Endothelial cell (in vitro differentiated cells): ENCODE results near the gene MT4. TPM values are rescaled to one million over a fixed set of nuclear protein-coding genes. Genes with fewer than 3 reads are reported as not detected.

Source experiments
- DNase-seq: peaks from one replicate; pipeline ENCODE4 v3.0.0; 2021; ENCODE audit warnings: low spot score
- H3K27ac Mint-ChIP-seq: one replicate; pipeline ENCODE4 v1.8.0; 2021; ENCODE audit warnings: mixed read lengths, inconsistent platforms; ENCODE audit not compliant: unreplicated experiment
- H3K27me3 Mint-ChIP-seq: one replicate; pipeline ENCODE4 v1.8.0; 2021; ENCODE audit warnings: mild to moderate bottlenecking, moderate library complexity, mixed read lengths, inconsistent platforms; ENCODE audit not compliant: unreplicated experiment
- H3K36me3 Mint-ChIP-seq: one replicate; pipeline ENCODE4 v1.8.0; 2021; ENCODE audit warnings: mild to moderate bottlenecking, low read depth, mixed read lengths, inconsistent platforms; ENCODE audit not compliant: unreplicated experiment
- H3K4me1 Mint-ChIP-seq: one replicate; pipeline ENCODE4 v1.8.0; 2021; ENCODE audit warnings: mild to moderate bottlenecking, mixed read lengths, inconsistent platforms; ENCODE audit not compliant: unreplicated experiment
- H3K4me3 Mint-ChIP-seq: one replicate; pipeline ENCODE4 v1.8.0; 2021; ENCODE audit warnings: mild to moderate bottlenecking, mixed read lengths, inconsistent platforms; ENCODE audit not compliant: unreplicated experiment
- H3K9me3 Mint-ChIP-seq: one replicate; pipeline ENCODE4 v1.8.0; 2021; ENCODE audit warnings: mixed read lengths, inconsistent platforms; ENCODE audit not compliant: unreplicated experiment
- total RNA-seq: library from RNA; stranded (reverse); fragmentation: NEBNext Ultra II Directional; extraction: Animal tissue kit (Norgen Biotek cat#: 25700); gene quantifications from one replicate; pipeline ENCODE4 v1.2.1, GENCODE V29; 2021; ENCODE audit not compliant: unreplicated experiment
- TF ChIP-seq, protein P1 (sequence below): fragments of 200-600 bp; sonication (generic); IDR thresholded peaks from one replicate; pipeline ENCODE4 v1.5.0; 2021; ENCODE audit warnings: antibody characterized with exemption; ENCODE audit not compliant: unreplicated experiment

Gene MT4
- total RNA-seq, 1 donor from 2014 or later, result not detected

DNA sequence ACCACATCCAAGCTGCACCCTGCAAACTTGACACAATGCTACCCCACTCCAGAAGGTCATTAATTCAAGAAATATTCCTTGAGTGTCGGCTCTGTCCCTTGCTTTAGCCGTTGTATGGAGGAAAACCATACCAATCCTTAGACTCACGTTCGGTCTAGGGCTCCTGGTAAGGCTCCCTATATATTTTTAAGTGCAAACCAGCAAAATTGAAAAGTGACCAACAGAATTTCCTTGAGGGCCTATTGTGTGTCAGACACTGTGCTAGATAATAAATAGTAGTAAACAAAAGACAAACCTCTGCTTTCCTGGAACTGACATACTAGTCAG, 44.7 kb upstream of the MT4 start:
- peak overlapping the region; percentile 52 for H3K27ac Mint-ChIP-seq

DNA sequence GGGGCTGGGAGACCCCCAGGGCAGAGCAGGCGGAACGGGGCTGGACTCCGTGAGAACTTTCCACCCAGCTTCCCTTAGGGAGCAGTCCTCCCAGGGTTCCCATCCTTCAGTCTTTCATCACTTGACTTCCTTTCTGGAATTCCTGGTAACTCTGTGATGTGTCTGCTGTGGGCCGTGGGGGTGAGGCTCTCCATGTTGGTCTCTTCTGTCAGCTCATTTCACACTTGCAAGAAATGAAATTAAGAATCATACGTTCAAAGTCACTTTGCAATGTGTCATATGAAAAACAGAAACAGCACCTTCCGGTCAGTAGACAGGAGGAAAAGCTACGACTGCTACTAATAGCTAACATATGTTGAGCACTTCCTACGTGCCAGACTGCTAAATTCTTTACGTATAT, 39.6 kb upstream of the MT4 start:
- Mint-ChIP-seq H3K9me3 (no peaks in the 10 kb centered on the region), H3K4me3 (no peak overlapping the region), H3K4me1 (peaks cover 6% of the 10 kb centered on the region), H3K27ac (no peak overlapping the region), H3K36me3 (no peaks in the 10 kb centered on the region), H3K27me3 (no peaks in the 10 kb centered on the region)
- TF ChIP-seq, protein P1, sequence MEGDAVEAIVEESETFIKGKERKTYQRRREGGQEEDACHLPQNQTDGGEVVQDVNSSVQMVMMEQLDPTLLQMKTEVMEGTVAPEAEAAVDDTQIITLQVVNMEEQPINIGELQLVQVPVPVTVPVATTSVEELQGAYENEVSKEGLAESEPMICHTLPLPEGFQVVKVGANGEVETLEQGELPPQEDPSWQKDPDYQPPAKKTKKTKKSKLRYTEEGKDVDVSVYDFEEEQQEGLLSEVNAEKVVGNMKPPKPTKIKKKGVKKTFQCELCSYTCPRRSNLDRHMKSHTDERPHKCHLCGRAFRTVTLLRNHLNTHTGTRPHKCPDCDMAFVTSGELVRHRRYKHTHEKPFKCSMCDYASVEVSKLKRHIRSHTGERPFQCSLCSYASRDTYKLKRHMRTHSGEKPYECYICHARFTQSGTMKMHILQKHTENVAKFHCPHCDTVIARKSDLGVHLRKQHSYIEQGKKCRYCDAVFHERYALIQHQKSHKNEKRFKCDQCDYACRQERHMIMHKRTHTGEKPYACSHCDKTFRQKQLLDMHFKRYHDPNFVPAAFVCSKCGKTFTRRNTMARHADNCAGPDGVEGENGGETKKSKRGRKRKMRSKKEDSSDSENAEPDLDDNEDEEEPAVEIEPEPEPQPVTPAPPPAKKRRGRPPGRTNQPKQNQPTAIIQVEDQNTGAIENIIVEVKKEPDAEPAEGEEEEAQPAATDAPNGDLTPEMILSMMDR, result no peak
- no peak for DNase-seq

More for the DNA sequence above, 44.7 kb upstream of the MT4 start:
- Mint-ChIP-seq H3K9me3 (no peaks in the 10 kb centered on the region), H3K36me3 (no peaks in the 10 kb centered on the region), H3K4me1 (peaks cover 8% of the 10 kb centered on the region), H3K27me3 (no peaks in the 10 kb centered on the region), H3K4me3 (peak overlapping the region; percentile 89)
- DNase-seq, result no peak
- TF ChIP-seq, protein P1, result no peak

DNA sequence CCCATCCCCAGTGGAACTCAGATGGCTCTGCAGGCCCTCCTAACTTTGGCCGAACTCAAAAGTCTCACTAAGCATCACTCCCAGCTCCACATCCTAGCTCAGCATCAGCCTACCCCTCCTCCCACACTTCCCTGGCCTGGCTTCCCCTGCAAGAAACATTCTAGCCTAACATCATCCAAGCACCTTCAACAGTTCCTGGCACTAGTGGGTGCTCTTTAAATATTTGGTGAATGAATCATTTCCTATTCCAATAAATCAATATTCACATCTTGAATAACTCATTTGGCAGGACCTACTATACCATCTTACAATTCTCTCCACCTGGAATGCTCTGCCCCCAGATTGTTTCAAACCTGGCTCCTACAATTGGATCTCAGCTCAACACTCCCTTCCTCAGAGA, 34.0 kb upstream of the MT4 start:
- no peaks in the 10 kb centered on the region for H3K9me3 Mint-ChIP-seq
- H3K4me1 Mint-ChIP-seq, result no peaks in the 10 kb centered on the region
- no peak for DNase-seq
- no peak overlapping the region for H3K4me3 Mint-ChIP-seq
- no peaks in the 10 kb centered on the region for H3K27me3 Mint-ChIP-seq
- H3K36me3 Mint-ChIP-seq, result no peaks in the 10 kb centered on the region
- no peak overlapping the region for H3K27ac Mint-ChIP-seq
- TF ChIP-seq, protein P1, result no peak

DNA sequence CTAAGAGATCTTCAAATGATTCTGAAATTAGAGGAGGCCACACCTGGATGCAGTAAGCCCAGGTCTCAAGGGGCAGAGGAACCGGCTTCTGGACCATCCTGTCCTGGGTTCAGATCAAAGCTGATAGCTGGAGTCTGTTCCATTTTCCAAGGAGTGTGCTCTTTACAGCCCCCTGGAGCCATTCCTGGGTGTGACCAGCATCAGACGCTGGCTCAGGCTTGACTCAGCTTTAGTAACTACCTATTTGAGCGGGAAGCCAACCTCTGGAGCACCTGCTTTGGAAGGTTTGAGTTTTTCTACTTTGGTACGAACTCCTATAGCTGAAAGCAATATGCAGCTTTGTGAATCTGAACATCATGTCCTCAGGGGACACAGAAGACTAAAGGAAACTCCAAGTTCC, 32.2 kb upstream of the MT4 start:
- H3K4me1 Mint-ChIP-seq, result no peaks in the 10 kb centered on the region
- TF ChIP-seq, protein P1, result no peak
- no peak for DNase-seq
- H3K27me3 Mint-ChIP-seq, result no peaks in the 10 kb centered on the region
- no peak overlapping the region for H3K27ac Mint-ChIP-seq
- H3K36me3 Mint-ChIP-seq, result no peaks in the 10 kb centered on the region
- H3K4me3 Mint-ChIP-seq, result no peak overlapping the region
- no peaks in the 10 kb centered on the region for H3K9me3 Mint-ChIP-seq

DNA sequence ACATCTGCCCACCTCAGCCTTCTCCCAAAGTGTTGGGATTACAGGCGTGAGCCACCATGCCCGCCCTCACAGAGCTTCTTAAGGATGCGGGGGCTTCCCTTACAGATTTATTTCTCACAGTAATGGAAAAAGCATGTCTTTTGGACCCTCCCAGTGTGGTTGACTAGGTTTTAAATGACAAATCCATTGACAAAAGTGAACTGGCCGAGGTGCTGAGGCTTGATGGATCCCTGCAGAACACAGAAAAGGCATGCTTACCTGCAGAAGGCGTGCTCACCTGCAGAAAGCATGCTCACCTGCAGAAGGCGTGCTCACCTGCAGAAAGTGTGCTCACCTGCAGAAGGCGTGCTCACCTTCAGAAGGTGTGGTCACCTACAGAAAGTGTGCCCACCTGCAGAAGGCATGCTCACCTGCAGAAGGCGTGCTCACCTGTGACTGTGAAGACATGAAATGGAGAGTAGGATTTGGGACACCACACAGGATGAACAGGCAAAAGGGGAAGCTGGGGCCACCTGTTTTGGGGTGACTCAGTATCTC, 30.0 kb upstream of the MT4 start:
- Mint-ChIP-seq H3K27me3 (no peaks in the 10 kb centered on the region), H3K27ac (no peak overlapping the region), H3K9me3 (no peaks in the 10 kb centered on the region), H3K4me1 (no peaks in the 10 kb centered on the region), H3K36me3 (no peaks in the 10 kb centered on the region), H3K4me3 (no peak overlapping the region)
- no peak for DNase-seq
- TF ChIP-seq, protein P1, result no peak
